ENCODE measurements around the gene CEP57. TPM values are rescaled to one million over a fixed set of nuclear protein-coding genes. Genes with fewer than 3 reads are reported as not detected.
A peak's percentile ranks its signal among the peaks of the same experiment; 100 is the strongest.
"Not testable (repeated sequence)": the region's sequence is repeated elsewhere in the genome, so short reads cannot be mapped to it uniquely, and the experiment has no call there.

The CEP57 gene
- total RNA-seq, 1 donor from 2014 or later: 19.2 TPM

GRCh38 chr11:95835768-95836488, 45.6 kb downstream of the CEP57 start:
- peak; percentile 98 for ATAC-seq (ENCODE audit: poor library complexity)
- DNase-seq: peak; percentile 47

GRCh38 chr11:95845167-95845566, 54.9 kb downstream of the CEP57 start:
- intact Hi-C loops (cut with DNase I): no loop called here
- DNase-seq (no peak), ATAC-seq (ENCODE audit: poor library complexity) (no peak)

More at GRCh38 chr11:95835768-95836488, 45.6 kb downstream of the CEP57 start:
- intact Hi-C loops (cut with DNase I): loop anchor here (5.0 kb wide), 1 partner anchor 556 kb away; the partner anchor contains the start of gene JRKL

GRCh38 chr11:95849087-95849825, 59.0 kb downstream of the CEP57 start:
- intact Hi-C loops (cut with DNase I): no loop called here
- peak; percentile 83 for ATAC-seq (ENCODE audit: poor library complexity)
- DNase-seq: peak; percentile 41

GRCh38 chr11:95850137-95850536, 59.8 kb downstream of the CEP57 start:
- intact Hi-C loops (cut with DNase I): no loop called here
- no peak for DNase-seq
- ATAC-seq (ENCODE audit: poor library complexity): no peak

- intact Hi-C loops (cut with DNase I): no loop called here
- no peak for DNase-seq
- no peak for ATAC-seq (ENCODE audit: poor library complexity)
These were observed 62.8 kb downstream of the CEP57 start for GRCh38 chr11:95853138-95853537.

- ATAC-seq (ENCODE audit: poor library complexity) (no peak), DNase-seq (no peak)
- intact Hi-C loops (cut with DNase I): no loop called here
These were observed 63.6 kb downstream of the CEP57 start for GRCh38 chr11:95853862-95854261.

GRCh38 chr11:95854362-95854761, 64.1 kb downstream of the CEP57 start:
- DNase-seq; ATAC-seq (ENCODE audit: poor library complexity); intact Hi-C loops (cut with DNase I): not testable (repeated sequence)

- intact Hi-C loops (cut with DNase I); ATAC-seq (ENCODE audit: poor library complexity); DNase-seq: not testable (repeated sequence)
These were observed 69.7 kb downstream of the CEP57 start for GRCh38 chr11:95860024-95860423.

GRCh38 chr11:95863486-95864140, 73.3 kb downstream of the CEP57 start:
- no peak for ATAC-seq (ENCODE audit: poor library complexity)
- no peak for DNase-seq
- intact Hi-C loops (cut with DNase I): no loop called here

GRCh38 chr11:95867105-95867504, 76.8 kb downstream of the CEP57 start:
- intact Hi-C loops (cut with DNase I): no loop called here
- no peak for ATAC-seq (ENCODE audit: poor library complexity)
- no peak for DNase-seq

- DNase-seq; intact Hi-C loops (cut with DNase I); ATAC-seq (ENCODE audit: poor library complexity): not testable (repeated sequence)
These were observed 80.6 kb downstream of the CEP57 start for GRCh38 chr11:95870877-95871276.

GRCh38 chr11:95877291-95877690, 87.0 kb downstream of the CEP57 start:
- ATAC-seq (ENCODE audit: poor library complexity): no peak
- intact Hi-C loops (cut with DNase I): no loop called here
- DNase-seq: no peak

Other genes with a start within 250 kb of the CEP57 start
- 4.7 TPM for gene FAM76B, start 716 bp upstream of the CEP57 start, total RNA-seq
- gene MTMR2, start 133.6 kb downstream of the CEP57 start, total RNA-seq: 16.2 TPM

All from Right ventricle myocardium superior (tissue), 1 donor.